ENCODE data around the gene BICRAL. TPM values are rescaled to one million over a fixed set of nuclear protein-coding genes. Genes with fewer than 3 reads are reported as not detected.

The BICRAL gene
- total RNA-seq, 2 donors from 2014 or later, result 11.6 to 14.9 TPM

DNA sequence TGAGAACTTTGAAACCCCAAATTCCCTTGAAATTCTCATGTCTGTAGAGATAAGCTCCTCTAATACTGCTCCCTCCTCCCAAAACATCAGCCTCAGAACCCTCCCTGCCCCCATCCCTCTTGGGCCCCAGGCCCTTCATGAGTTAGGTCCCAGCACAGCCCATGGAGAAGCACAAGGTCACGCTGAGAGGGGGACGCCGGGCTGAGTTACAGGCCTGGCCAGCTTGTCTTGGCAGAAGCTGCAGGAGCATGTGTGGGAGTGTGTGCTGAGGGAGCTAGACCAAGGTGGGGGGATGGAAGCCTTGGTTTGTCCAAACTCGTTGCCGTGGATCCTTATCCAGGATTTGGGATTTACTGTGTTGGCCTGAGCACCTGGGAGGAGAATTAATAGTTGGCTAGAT is 125.5 kb downstream of the BICRAL start:
- WGBS, 2 experiments (ENCODE audit: insufficient coverage in 1 of 2, insufficient read length in 1 of 2), result 84 to 90% methylated on average over 2 to 5 of the region's 5 CpGs
- DNase-seq, result no peak
- no peaks in the 10 kb centered on the region for H3K36me3 ChIP-seq (ENCODE audit: control insufficient read depth, insufficient read depth, low read length)
- H3K4me1 ChIP-seq (ENCODE audit: control insufficient read depth, insufficient read depth, low read length), result no peaks in the 10 kb centered on the region
- no peak overlapping the region for H3K27ac ChIP-seq (ENCODE audit: low read depth, low read length)
- H3K9ac ChIP-seq (ENCODE audit: extremely low read depth, low read length, poor library complexity, severe bottlenecking), result no peak overlapping the region
- Mint-ChIP-seq H3K9me3 (no peaks in the 10 kb centered on the region), H3K4me1 (peaks cover 12% of the 10 kb centered on the region), H3K27me3 (ENCODE audit: insufficient read depth) (no peaks in the 10 kb centered on the region), H3K4me3 (no peak overlapping the region), H3K27ac (no peak overlapping the region), H3K36me3 (ENCODE audit: low read depth) (no peaks in the 10 kb centered on the region)
- no peaks in the 10 kb centered on the region for H3K9me3 ChIP-seq (ENCODE audit: control insufficient read depth, low read length)
- TF ChIP-seq, protein P1, sequence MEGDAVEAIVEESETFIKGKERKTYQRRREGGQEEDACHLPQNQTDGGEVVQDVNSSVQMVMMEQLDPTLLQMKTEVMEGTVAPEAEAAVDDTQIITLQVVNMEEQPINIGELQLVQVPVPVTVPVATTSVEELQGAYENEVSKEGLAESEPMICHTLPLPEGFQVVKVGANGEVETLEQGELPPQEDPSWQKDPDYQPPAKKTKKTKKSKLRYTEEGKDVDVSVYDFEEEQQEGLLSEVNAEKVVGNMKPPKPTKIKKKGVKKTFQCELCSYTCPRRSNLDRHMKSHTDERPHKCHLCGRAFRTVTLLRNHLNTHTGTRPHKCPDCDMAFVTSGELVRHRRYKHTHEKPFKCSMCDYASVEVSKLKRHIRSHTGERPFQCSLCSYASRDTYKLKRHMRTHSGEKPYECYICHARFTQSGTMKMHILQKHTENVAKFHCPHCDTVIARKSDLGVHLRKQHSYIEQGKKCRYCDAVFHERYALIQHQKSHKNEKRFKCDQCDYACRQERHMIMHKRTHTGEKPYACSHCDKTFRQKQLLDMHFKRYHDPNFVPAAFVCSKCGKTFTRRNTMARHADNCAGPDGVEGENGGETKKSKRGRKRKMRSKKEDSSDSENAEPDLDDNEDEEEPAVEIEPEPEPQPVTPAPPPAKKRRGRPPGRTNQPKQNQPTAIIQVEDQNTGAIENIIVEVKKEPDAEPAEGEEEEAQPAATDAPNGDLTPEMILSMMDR (conservative IDR thresholded peaks at IDR 0.05), result no peak
- H3K27me3 ChIP-seq (ENCODE audit: control insufficient read depth, insufficient read depth, low read length, poor library complexity, severe bottlenecking), result no peaks in the 10 kb centered on the region
- no peak overlapping the region for H3K4me3 ChIP-seq (ENCODE audit: low read length)

DNA sequence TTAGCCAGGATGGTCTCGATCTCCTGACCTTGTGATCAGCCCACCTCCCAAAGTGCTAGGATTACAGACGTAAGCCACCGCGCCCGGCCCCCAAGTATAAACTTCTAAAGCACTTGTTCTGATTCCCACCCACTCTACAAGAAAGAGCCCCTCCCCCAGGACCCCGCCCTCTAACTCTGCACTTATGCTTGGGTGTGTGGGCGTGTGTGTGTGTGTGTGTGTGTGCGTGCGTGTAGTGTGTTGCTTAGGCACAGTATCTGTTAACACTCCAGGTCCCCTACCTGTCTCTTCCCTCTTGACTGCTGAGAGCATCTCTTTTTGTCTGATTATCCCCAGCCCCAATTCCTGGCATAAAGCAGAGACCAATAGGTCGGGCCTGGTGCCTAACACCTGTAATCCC is 128.0 kb downstream of the BICRAL start:
- no peaks in the 10 kb centered on the region for H3K27me3 ChIP-seq (ENCODE audit: control insufficient read depth, insufficient read depth, low read length, poor library complexity, severe bottlenecking)
- no peaks in the 10 kb centered on the region for H3K9me3 Mint-ChIP-seq
- no peak overlapping the region for H3K27ac Mint-ChIP-seq
- no peak overlapping the region for H3K9ac ChIP-seq (ENCODE audit: extremely low read depth, low read length, poor library complexity, severe bottlenecking)
- H3K36me3 ChIP-seq (ENCODE audit: control insufficient read depth, insufficient read depth, low read length), result no peaks in the 10 kb centered on the region
- H3K4me3 Mint-ChIP-seq, result no peak overlapping the region
- no peaks in the 10 kb centered on the region for H3K36me3 Mint-ChIP-seq (ENCODE audit: low read depth)
- 96 to 100% methylated on average over 1 to 8 of the region's 10 CpGs for WGBS, 2 experiments (ENCODE audit: insufficient coverage in 1 of 2, insufficient read length in 1 of 2)
- TF ChIP-seq, protein P1 (conservative IDR thresholded peaks at IDR 0.05), result no peak
- no peaks in the 10 kb centered on the region for H3K4me1 Mint-ChIP-seq
- DNase-seq, result no peak
- peaks cover 2% of the 10 kb centered on the region for H3K27me3 Mint-ChIP-seq (ENCODE audit: insufficient read depth)
- no peaks in the 10 kb centered on the region for H3K9me3 ChIP-seq (ENCODE audit: control insufficient read depth, low read length)
- H3K27ac ChIP-seq (ENCODE audit: low read depth, low read length), result no peak overlapping the region
- H3K4me1 ChIP-seq (ENCODE audit: control insufficient read depth, insufficient read depth, low read length), result no peaks in the 10 kb centered on the region
- H3K4me3 ChIP-seq (ENCODE audit: low read length), result no peak overlapping the region

- Histone ChIP-seq H3K4me1 (ENCODE audit: control insufficient read depth, insufficient read depth, low read length) (no peaks in the 10 kb centered on the region), H3K9ac (ENCODE audit: extremely low read depth, low read length, poor library complexity, severe bottlenecking) (peak overlapping the region; percentile 55), H3K27me3 (ENCODE audit: control insufficient read depth, insufficient read depth, low read length, poor library complexity, severe bottlenecking) (no peaks in the 10 kb centered on the region), H3K9me3 (ENCODE audit: control insufficient read depth, low read length) (no peaks in the 10 kb centered on the region), H3K36me3 (ENCODE audit: control insufficient read depth, insufficient read depth, low read length) (no peaks in the 10 kb centered on the region), H3K27ac (ENCODE audit: low read depth, low read length) (peak overlapping the region; percentile 64), H3K4me3 (ENCODE audit: low read length) (peak overlapping the region; percentile 79)
- H3K36me3 Mint-ChIP-seq (ENCODE audit: low read depth), result no peaks in the 10 kb centered on the region
- H3K4me1 Mint-ChIP-seq, result no peaks in the 10 kb centered on the region
- TF ChIP-seq, protein P1 (conservative IDR thresholded peaks at IDR 0.05), result peak; percentile 70
- H3K4me3 Mint-ChIP-seq, result peak overlapping the region; percentile 68
- 4 to 15% methylated on average over 18 to 49 of the region's 49 CpGs for WGBS, 2 experiments (ENCODE audit: insufficient coverage in 1 of 2, insufficient read length in 1 of 2)
- H3K9me3 Mint-ChIP-seq, result no peaks in the 10 kb centered on the region
- peak; percentile 92 for DNase-seq
- H3K27ac Mint-ChIP-seq, result peak overlapping the region; percentile 95
- peaks cover 2% of the 10 kb centered on the region for H3K27me3 Mint-ChIP-seq (ENCODE audit: insufficient read depth)
These were observed 129.5 kb downstream of the BICRAL start for GRCh38 chr6:42911171-42912021.

Measured in endodermal cell (in vitro differentiated cells).